Aorta (tissue), 5 donors: ENCODE data around the gene KLHL29. TPM values are rescaled to one million over a fixed set of nuclear protein-coding genes. Genes with fewer than 3 reads are reported as not detected.

Source experiments
- ATAC-seq: fragments of 200-7000 bp; cut with Tn5 transposase; one replicate; pipeline ENCODE4 v1.9.1; 2022; ENCODE audit warnings: moderate library complexity; ENCODE audit not compliant: low FRiP score
- DNase-seq, 2 donors: peaks; one replicate each; pipeline ENCODE4 v3.0.0-alpha.2; 2020
- H3K27ac ChIP-seq, 2 donors: one replicate each; pipeline ENCODE4 v1.5.1; 2013; ENCODE audit warnings: low read length in 2 of 2, mild to moderate bottlenecking in 2 of 2, moderate library complexity in 2 of 2, control low read depth in 1 of 2, inconsistent platforms in 1 of 2, low read depth in 1 of 2
- H3K27me3 ChIP-seq, 2 donors: one replicate each; pipeline ENCODE4 v1.6.1; 2013; ENCODE audit warnings: control low read depth in 1 of 2, low read length in 1 of 2, mild to moderate bottlenecking in 1 of 2, moderate library complexity in 1 of 2; ENCODE audit not compliant: insufficient read depth in 2 of 2, control insufficient read depth in 1 of 2
- H3K36me3 ChIP-seq, 2 donors: one replicate each; pipeline ENCODE4 v1.6.1; 2013; ENCODE audit warnings: control low read depth in 1 of 2, low read length in 1 of 2, mild to moderate bottlenecking in 1 of 2; ENCODE audit not compliant: insufficient read depth in 2 of 2, control insufficient read depth in 1 of 2
- H3K4me1 ChIP-seq, 2 donors: one replicate each; pipeline ENCODE4 v1.6.1; 2013; ENCODE audit warnings: low read length in 2 of 2, control low read depth in 1 of 2, mild to moderate bottlenecking in 1 of 2, moderate library complexity in 1 of 2; ENCODE audit not compliant: insufficient read depth in 2 of 2, control insufficient read depth in 1 of 2
- H3K4me3 ChIP-seq, 2 donors: one replicate each; pipeline ENCODE4 v1.5.1; 2013; ENCODE audit warnings: low read length in 2 of 2, control low read depth in 1 of 2, mild to moderate bottlenecking in 1 of 2
- H3K9me3 ChIP-seq: one replicate; pipeline ENCODE4 v1.6.1; 2013; ENCODE audit warnings: mild to moderate bottlenecking, low read length; ENCODE audit not compliant: control insufficient read depth
- WGBS, 2 donors: extraction: QIAGEN DNeasy Blood & Tissue Kit; methylation state at CpG; one replicate each; pipeline ENCODE4 v1.1.7; 2013; 5-methylcytosine and 5-hydroxymethylcytosine counted together
- intact Hi-C, 2 donors: fragments of 100-400 bp; cut with DNase I; formaldehyde crosslinking; loops; one replicate each; pipeline versions ENCODE4 v1.14.2 to v1.15.0; 2022
- polyA plus RNA-seq, 2 donors: library from polyadenylated mRNA; stranded (reverse); fragments of 200-250 nt; gene quantifications; one replicate each; pipeline ENCODE4 v1.2.3, GENCODE V29; 2013
- total RNA-seq, 2 donors: library from RNA; stranded (reverse); fragmentation: NEBNext Ultra II Directional; extraction: Animal tissue kit (Norgen Biotek cat#: 25700); gene quantifications; one replicate each; pipeline ENCODE4 v1.2.1, GENCODE V29; 2021
- donor health status: healthy with polysubstance abuse.
- donor health status: Bipolar disorder and iron deficiency.
- donor health status: DM: no; HTN: no; CAD: no.
- donor health status: DM: no; HTN: no; CAD: no.
- donor health status: DM: yes; HTN: yes; CAD: no.

KLHL29 gene
- total and polyA plus RNA-seq, 4 donors: 0.75 to 13.4 (median 8.1) TPM

DNA sequence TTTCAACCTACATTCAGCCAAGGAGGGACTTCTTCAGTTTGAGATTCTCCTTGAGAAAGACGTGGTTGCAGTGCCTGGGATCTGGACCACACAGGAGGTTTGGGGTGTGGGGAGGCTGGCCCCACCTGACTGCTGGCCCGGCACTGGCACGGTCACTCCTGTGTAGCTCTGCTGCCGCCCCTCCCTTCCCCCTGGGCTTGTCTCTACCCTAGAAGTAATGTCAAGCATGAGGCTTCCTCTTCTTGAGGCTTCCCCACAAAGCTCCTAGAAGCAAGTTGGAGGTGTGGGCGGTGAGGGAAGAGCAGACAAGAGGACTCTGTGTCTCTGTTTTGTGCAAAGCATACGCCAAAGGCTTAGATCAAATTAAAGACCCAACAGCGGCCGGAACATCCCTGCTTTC is 8.7 kb downstream of the KLHL29 start:
- intact Hi-C loops: no loop called here
- WGBS, 2 donors: 83% methylated on average over 8 of the region's 8 CpGs
- H3K36me3 ChIP-seq: no peaks in the 10 kb centered on the region

DNA sequence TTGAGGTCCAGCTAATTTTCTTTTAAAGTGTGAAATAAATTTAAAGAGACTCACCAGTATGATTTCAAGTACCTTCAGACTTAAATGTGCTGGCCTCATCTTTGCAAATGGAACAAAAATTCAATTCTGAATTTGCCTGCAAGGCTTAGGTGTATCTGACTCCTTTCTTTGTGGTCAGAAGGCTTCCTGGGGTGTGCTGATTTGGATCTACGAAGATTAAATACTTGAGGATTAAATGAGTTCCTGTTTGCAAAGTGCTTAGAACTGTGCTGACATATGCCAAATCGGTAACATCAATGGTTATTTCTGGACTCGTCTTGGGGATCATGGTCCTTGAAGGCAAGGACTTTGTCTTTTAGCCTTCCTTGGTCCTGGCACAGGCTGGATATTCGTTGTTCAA is 9.7 kb downstream of the KLHL29 start:
- WGBS, 2 donors: 79 to 88% methylated on average over 4 of the region's 4 CpGs
- ATAC-seq: no peak

More for the DNA sequence above, 8.7 kb downstream of the KLHL29 start:
- no peak overlapping the region for H3K4me3 ChIP-seq
- no peaks in the 10 kb centered on the region for H3K9me3 ChIP-seq
- H3K27ac ChIP-seq: no peak overlapping the region
- no peak for DNase-seq
- ATAC-seq: no peak
- no peaks in the 10 kb centered on the region for H3K27me3 ChIP-seq
- H3K4me1 ChIP-seq: no peaks in the 10 kb centered on the region

GRCh38 chr2:23397478-23397877 is 12.5 kb downstream of the KLHL29 start:
- no peak overlapping the region for H3K27ac ChIP-seq
- 86 to 87% methylated on average over 4 of the region's 4 CpGs for WGBS, 2 donors
- no peak for ATAC-seq
- H3K4me1 ChIP-seq: no peaks in the 10 kb centered on the region
- no peaks in the 10 kb centered on the region for H3K27me3 ChIP-seq
- DNase-seq: no peak
- intact Hi-C loops: no loop called here
- H3K9me3 ChIP-seq: no peaks in the 10 kb centered on the region
- no peak overlapping the region for H3K4me3 ChIP-seq
- no peaks in the 10 kb centered on the region for H3K36me3 ChIP-seq

More for the DNA sequence above, 9.7 kb downstream of the KLHL29 start:
- Histone ChIP-seq H3K27ac (no peak overlapping the region), H3K4me3 (no peak overlapping the region), H3K9me3 (no peaks in the 10 kb centered on the region), H3K27me3 (no peaks in the 10 kb centered on the region), H3K4me1 (no peaks in the 10 kb centered on the region), H3K36me3 (no peaks in the 10 kb centered on the region)
- intact Hi-C loops: no loop called here
- no peak for DNase-seq

GRCh38 chr2:23399674-23400261 is 14.8 kb downstream of the KLHL29 start:
- ATAC-seq (no peak), DNase-seq (no peak)
- intact Hi-C loops: no loop called here
- Histone ChIP-seq H3K4me3 (no peak overlapping the region), H3K9me3 (no peaks in the 10 kb centered on the region), H3K36me3 (no peaks in the 10 kb centered on the region), H3K4me1 (no peaks in the 10 kb centered on the region), H3K27ac (no peak overlapping the region), H3K27me3 (no peaks in the 10 kb centered on the region)
- WGBS, 2 donors: 93 to 94% methylated on average over 10 of the region's 10 CpGs

DNA sequence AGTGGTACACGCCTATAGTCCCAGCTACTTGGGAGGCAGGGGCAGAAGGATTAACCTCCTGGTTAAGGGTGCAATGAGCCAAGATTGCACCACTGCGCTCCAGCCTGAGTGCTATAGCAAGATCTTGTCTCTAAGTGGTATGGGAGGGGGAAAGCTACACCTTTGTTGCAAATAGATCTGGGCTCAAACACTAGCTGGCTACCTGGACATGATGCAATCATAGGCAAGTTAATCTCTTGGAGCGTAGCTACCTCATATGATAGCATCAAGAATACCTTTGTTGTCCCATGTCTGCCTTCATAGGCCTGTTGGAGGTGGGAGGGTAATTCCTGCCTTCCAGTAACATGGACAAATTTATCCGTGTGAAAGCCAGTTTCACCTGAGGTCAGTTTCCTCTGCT is 15.7 kb downstream of the KLHL29 start:
- WGBS, 2 donors: 99% methylated on average over 4 of the region's 4 CpGs
- Histone ChIP-seq H3K36me3 (no peaks in the 10 kb centered on the region), H3K27ac (no peak overlapping the region), H3K9me3 (no peaks in the 10 kb centered on the region), H3K4me1 (no peaks in the 10 kb centered on the region), H3K4me3 (no peak overlapping the region), H3K27me3 (no peaks in the 10 kb centered on the region)
- intact Hi-C loops: no loop called here
- no peak for DNase-seq
- no peak for ATAC-seq

GRCh38 chr2:23401427-23402204 is 16.6 kb downstream of the KLHL29 start:
- no peaks in the 10 kb centered on the region for H3K36me3 ChIP-seq
- no peaks in the 10 kb centered on the region for H3K9me3 ChIP-seq
- ATAC-seq (no peak), DNase-seq (no peak)
- no peaks in the 10 kb centered on the region for H3K27me3 ChIP-seq
- no peak overlapping the region for H3K4me3 ChIP-seq
- intact Hi-C loops: no loop called here
- H3K27ac ChIP-seq: no peak overlapping the region
- no peaks in the 10 kb centered on the region for H3K4me1 ChIP-seq
- WGBS, 2 donors: 92 to 93% methylated on average over 14 of the region's 14 CpGs

- intact Hi-C loops: no loop called here
- Histone ChIP-seq H3K9me3 (no peaks in the 10 kb centered on the region), H3K27ac (no peak overlapping the region), H3K27me3 (no peaks in the 10 kb centered on the region), H3K36me3 (no peaks in the 10 kb centered on the region), H3K4me1 (no peaks in the 10 kb centered on the region), H3K4me3 (no peak overlapping the region)
- WGBS, 2 donors: 84% methylated on average over 6 of the region's 6 CpGs
- DNase-seq: no peak
- ATAC-seq: no peak
Measured at GRCh38 chr2:23402205-23402740, 17.3 kb downstream of the KLHL29 start.

DNA sequence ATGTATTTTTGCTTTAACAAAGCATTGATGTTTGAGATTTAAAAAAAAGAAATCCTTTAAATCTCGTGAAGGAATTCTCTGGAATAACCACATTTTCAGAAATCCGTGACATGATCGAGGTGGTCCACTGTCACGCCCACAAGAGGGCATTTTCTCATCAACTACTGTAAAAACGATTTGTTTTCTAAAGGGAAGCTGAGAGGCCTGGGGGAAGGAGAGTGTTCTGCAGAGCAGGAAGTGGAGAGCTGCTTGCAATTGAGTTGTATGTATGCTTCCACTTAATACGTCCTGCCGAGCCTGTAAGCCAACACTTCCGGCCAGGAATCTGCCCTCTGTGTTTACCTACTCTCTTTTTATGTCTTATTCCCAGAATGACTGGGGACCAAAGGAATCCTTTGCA is 19.4 kb downstream of the KLHL29 start:
- H3K4me3 ChIP-seq: no peak overlapping the region
- H3K27ac ChIP-seq: peak overlapping the region in 1 of 2 donors; percentile 34
- DNase-seq: no peak

GRCh38 chr2:23409248-23409647 is 24.3 kb downstream of the KLHL29 start:
- no peaks in the 10 kb centered on the region for H3K36me3 ChIP-seq
- H3K27me3 ChIP-seq: no peaks in the 10 kb centered on the region
- H3K27ac ChIP-seq: no peak overlapping the region
- H3K4me3 ChIP-seq: no peak overlapping the region
- intact Hi-C loops: loop anchor here in 1 of 2 donors (5.0 kb wide), 1 partner anchor 163 kb away; no protein-coding TSS in a partner anchor
- H3K9me3 ChIP-seq: no peaks in the 10 kb centered on the region
- WGBS, 2 donors: 97 to 98% methylated on average over 8 of the region's 8 CpGs
- ATAC-seq: no peak
- DNase-seq: no peak
- peaks cover 0 to 6% of the 10 kb centered on the region in 2 donors for H3K4me1 ChIP-seq

More for the DNA sequence above, 19.4 kb downstream of the KLHL29 start:
- Histone ChIP-seq H3K4me1 (no peaks in the 10 kb centered on the region), H3K9me3 (no peaks in the 10 kb centered on the region), H3K36me3 (no peaks in the 10 kb centered on the region), H3K27me3 (no peaks in the 10 kb centered on the region)
- peak; percentile 67 for ATAC-seq
- 17 to 20% methylated on average over 8 of the region's 8 CpGs for WGBS, 2 donors
- intact Hi-C loops: loop anchor here in 1 of 2 donors (2.0 kb wide), 1 partner anchor 18 kb away; no protein-coding TSS in a partner anchor
